HepG2 (cell line): ENCODE results near the gene PRRT1B. TPM values are rescaled to one million over a fixed set of nuclear protein-coding genes. Genes with fewer than 3 reads are reported as not detected.

ENCODE experiments used
- ATF4 ChIP-seq, 2 experiments: fragments of 450-650 bp in 1 of 2; sonication (generic) in 1 of 2; formaldehyde crosslinking; IDR thresholded peaks; 2 replicates each; pipeline versions ENCODE4 v1.5.0 to v1.8.0; 2020 to 2022; ENCODE audit warnings: mild to moderate bottlenecking in 1 of 2, missing genetic modification reagents in 1 of 2
- CBFB ChIP-seq: sonication (generic); formaldehyde crosslinking; IDR thresholded peaks from 2 replicates; pipeline ENCODE4 v1.4.0; 2020; ENCODE audit warnings: missing genetic modification reagents
- CREB3 ChIP-seq: sonication (generic); formaldehyde crosslinking; IDR thresholded peaks from 2 replicates; pipeline ENCODE4 v1.5.0; 2020; ENCODE audit warnings: missing genetic modification reagents
- HMG20B ChIP-seq: conservative IDR thresholded peaks from 2 replicates; pipeline ENCODE4 v1.6.1; 2016; ENCODE audit warnings: missing genetic modification reagents, missing compliant biosample characterization
- HNRNPL ChIP-seq: fragments of 200-400 bp; formaldehyde crosslinking; IDR thresholded peaks from 2 replicates; pipeline ENCODE4 v1.6.1; 2017; ENCODE audit warnings: mild to moderate bottlenecking, low read depth, low read length
- JDP2 ChIP-seq: sonication (generic); formaldehyde crosslinking; IDR thresholded peaks from 2 replicates; pipeline ENCODE4 v1.8.1; 2022; ENCODE audit warnings: missing genetic modification reagents, borderline replicate concordance
- LCORL ChIP-seq, 2 experiments: fragments of 450-650 bp in 1 of 2; sonication (generic) in 1 of 2; formaldehyde crosslinking in 1 of 2; IDR thresholded peaks; 2 replicates each; pipeline versions ENCODE4 v1.5.0 to v1.6.1; 2017 to 2020; ENCODE audit warnings: antibody characterized with exemption in 1 of 2, missing genetic modification reagents in 1 of 2
- NR2F6 ChIP-seq, 2 experiments: IDR thresholded peaks; 2 replicates each; pipeline ENCODE4 v1.6.1; 2016; ENCODE audit warnings: antibody characterized with exemption in 1 of 2, mild to moderate bottlenecking in 1 of 2
- RFX5 ChIP-seq: IDR thresholded peaks from 2 replicates; pipeline ENCODE4 v1.6.1; 2011; ENCODE audit warnings: low read depth, low read length, improper control_type of control experiment
- RFXAP ChIP-seq: sonication (generic); formaldehyde crosslinking; IDR thresholded peaks from 2 replicates; pipeline ENCODE4 v1.4.0; 2020; ENCODE audit warnings: missing genetic modification reagents, borderline replicate concordance
- SALL1 ChIP-seq: sonication (generic); formaldehyde crosslinking; IDR thresholded peaks from 2 replicates; pipeline ENCODE4 v1.8.0; 2022; ENCODE audit warnings: mild to moderate bottlenecking, missing genetic modification reagents
- SMAD1 ChIP-seq: sonication (generic); formaldehyde crosslinking; IDR thresholded peaks from 2 replicates; pipeline ENCODE4 v1.4.0; 2020; ENCODE audit warnings: missing genetic modification reagents, low read depth, mild to moderate bottlenecking, borderline replicate concordance
- SMAD9 ChIP-seq: sonication (generic); formaldehyde crosslinking; IDR thresholded peaks from 2 replicates; pipeline ENCODE4 v1.5.1; 2020; ENCODE audit warnings: mild to moderate bottlenecking, missing genetic modification reagents
- SOX5 ChIP-seq: IDR thresholded peaks from 2 replicates; pipeline ENCODE4 v1.6.1; 2016; ENCODE audit warnings: borderline replicate concordance
- SP4 ChIP-seq: sonication (generic); formaldehyde crosslinking; IDR thresholded peaks from 2 replicates; pipeline ENCODE4 v1.8.1; 2023; ENCODE audit warnings: mild to moderate bottlenecking, missing genetic modification reagents
- TEAD2 ChIP-seq: sonication (generic); formaldehyde crosslinking; IDR thresholded peaks from 2 replicates; pipeline ENCODE4 v1.9.0; 2021; ENCODE audit warnings: missing genetic modification reagents
- ZFYVE20 ChIP-seq: sonication (generic); formaldehyde crosslinking; IDR thresholded peaks from 2 replicates; pipeline ENCODE4 v1.8.0; 2023; ENCODE audit warnings: low read depth, mild to moderate bottlenecking, moderate library complexity, missing genetic modification reagents, borderline replicate concordance
- ZNF446 ChIP-seq: sonication (generic); formaldehyde crosslinking; IDR thresholded peaks from 2 replicates; pipeline ENCODE4 v1.5.0; 2020; ENCODE audit warnings: mild to moderate bottlenecking, missing genetic modification reagents
- ZNF629 ChIP-seq: sonication (generic); formaldehyde crosslinking; conservative IDR thresholded peaks from 2 replicates; pipeline ENCODE4 v1.5.0; 2020; ENCODE audit warnings: missing genetic modification reagents
- ZNF724P ChIP-seq: sonication (generic); formaldehyde crosslinking; IDR thresholded peaks from 2 replicates; pipeline ENCODE4 v1.8.0; 2022; ENCODE audit warnings: missing genetic modification reagents, borderline replicate concordance
- ZNF773 ChIP-seq: sonication (generic); formaldehyde crosslinking; IDR thresholded peaks from 2 replicates; pipeline ENCODE4 v1.4.0; 2020; ENCODE audit warnings: missing genetic modification reagents, borderline replicate concordance
- ZNF883 ChIP-seq: sonication (generic); formaldehyde crosslinking; IDR thresholded peaks from 2 replicates; pipeline ENCODE4 v1.5.1; 2020; ENCODE audit warnings: mild to moderate bottlenecking, missing genetic modification reagents; ENCODE audit errors: not compliant biosample characterization
- ZSCAN20 ChIP-seq: sonication (generic); formaldehyde crosslinking; IDR thresholded peaks from 2 replicates; pipeline ENCODE4 v1.4.0; 2020; ENCODE audit warnings: missing genetic modification reagents, mild to moderate bottlenecking, borderline replicate concordance
- polyA plus RNA-seq, 8 experiments: library from polyadenylated mRNA; depleted of rRNA in 3 of 8; stranded (reverse) in 7 of 8; unstranded in 1 of 8; fragments of >200 nt; fragmentation: Illumina TruSeq in 4 of 8; extraction: Trizol in 4 of 8; gene quantifications; 2 replicates each; pipeline versions ENCODE4 v1.2.1 to v1.2.3, GENCODE V29; 2011 to 2016; ENCODE audit warnings: low read depth in 4 of 8, missing spikeins in 1 of 8, mixed read lengths in 1 of 8; ENCODE audit not compliant: insufficient read depth in 1 of 8
- total RNA-seq, 5 experiments: library from RNA; depleted of rRNA; stranded (reverse); fragments of >200 nt; fragmentation: Illumina TruSeq; extraction: Trizol; gene quantifications; 2 replicates each; pipeline ENCODE4 v1.2.3, GENCODE V29; 2016; ENCODE audit warnings: low read depth in 1 of 5
- TF ChIP-seq, protein P1 (sequence below): sonication (generic); formaldehyde crosslinking; IDR thresholded peaks from 2 replicates; pipeline ENCODE4 v1.4.0; 2020; ENCODE audit warnings: missing genetic modification reagents

PRRT1B gene
- total and polyA plus RNA-seq, 2 of the 13 experiments (the other 11 are each of a cell fraction or from before 2014, with no cell fraction given): not detected

GRCh38 chr9:131605770-131606590 lies 60.7 kb downstream of the PRRT1B start (continued):
- TF ChIP-seq CREB3 (CRISPR knock-in tag) (no peak), ZNF724P (CRISPR knock-in tag) (no peak), HNRNPL (0 out of 2 replicates have a peak, but pooled peaks have one; percentile 43), SOX5 (CRISPR knock-in tag) (peak; percentile 88), ZNF773 (CRISPR knock-in tag) (0 out of 2 replicates have a peak, but pooled peaks have one; percentile 69), SALL1 (CRISPR knock-in tag) (peak; percentile 95), ZFYVE20 (CRISPR knock-in tag) (no peak), RFXAP (CRISPR knock-in tag) (peak; percentile 61; the same call in 1 of the 2 replicates), ZNF446 (CRISPR knock-in tag) (peak; percentile 10; the same call in 1 of the 2 replicates), ATF4 (CRISPR knock-in tag; IDR thresholded peaks at IDR 0.05) (peak in 1 of 2 experiments; percentile 65; a peak in 2 of 4 replicates), SP4 (CRISPR knock-in tag) (peak; percentile 26; the same call in 1 of the 2 replicates), HMG20B (peak; percentile 75), NR2F6 (IDR thresholded peaks at IDR 0.05) (peak; percentile 39; the same call in 1 of the 2 replicates), NR2F6 (CRISPR knock-in tag; IDR thresholded peaks at IDR 0.05) (peak; percentile 76), ZNF883 (CRISPR knock-in tag) (no peak), ZSCAN20 (CRISPR knock-in tag) (0 out of 2 replicates have a peak, but pooled peaks have one; percentile 59), CBFB (CRISPR knock-in tag) (0 out of 2 replicates have a peak, but pooled peaks have one; percentile 21), RFX5 (no peak; the same call in 1 of the 2 replicates), SMAD9 (CRISPR knock-in tag) (no peak), SMAD1 (CRISPR knock-in tag) (peak; percentile 65; the same call in 1 of the 2 replicates), TEAD2 (CRISPR knock-in tag) (no peak), JDP2 (no peak), LCORL (IDR thresholded peaks at IDR 0.05) (0 out of 2 replicates have a peak, but pooled peaks have one; percentile 6), LCORL (CRISPR knock-in tag; IDR thresholded peaks at IDR 0.05) (peak; percentile 69), ZNF629 (CRISPR knock-in tag) (peak; percentile 84)
- TF ChIP-seq, protein P1, sequence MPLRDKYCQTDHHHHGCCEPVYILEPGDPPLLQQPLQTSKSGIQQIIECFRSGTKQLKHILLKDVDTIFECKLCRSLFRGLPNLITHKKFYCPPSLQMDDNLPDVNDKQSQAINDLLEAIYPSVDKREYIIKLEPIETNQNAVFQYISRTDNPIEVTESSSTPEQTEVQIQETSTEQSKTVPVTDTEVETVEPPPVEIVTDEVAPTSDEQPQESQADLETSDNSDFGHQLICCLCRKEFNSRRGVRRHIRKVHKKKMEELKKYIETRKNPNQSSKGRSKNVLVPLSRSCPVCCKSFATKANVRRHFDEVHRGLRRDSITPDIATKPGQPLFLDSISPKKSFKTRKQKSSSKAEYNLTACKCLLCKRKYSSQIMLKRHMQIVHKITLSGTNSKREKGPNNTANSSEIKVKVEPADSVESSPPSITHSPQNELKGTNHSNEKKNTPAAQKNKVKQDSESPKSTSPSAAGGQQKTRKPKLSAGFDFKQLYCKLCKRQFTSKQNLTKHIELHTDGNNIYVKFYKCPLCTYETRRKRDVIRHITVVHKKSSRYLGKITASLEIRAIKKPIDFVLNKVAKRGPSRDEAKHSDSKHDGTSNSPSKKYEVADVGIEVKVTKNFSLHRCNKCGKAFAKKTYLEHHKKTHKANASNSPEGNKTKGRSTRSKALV (CRISPR knock-in tag): peak; percentile 90
